IMR-90 (cell line): ENCODE measurements around the gene KMT2A. TPM values are rescaled to one million over a fixed set of nuclear protein-coding genes. Genes with fewer than 3 reads are reported as not detected.

Experiments used
- ATAC-seq: fragments of 200-7000 bp; cut with Tn5 transposase; 2 replicates; pipeline ENCODE4 v1.9.1; 2020; ENCODE audit warnings: low read depth, mild to moderate bottlenecking, moderate library complexity
- BruUV-seq: library from RNA; stranded (reverse); fragments of 400-500 nt; replicated peaks from 2 replicates; lab custom pipeline; 2021; lab: Mats Ljungman, UMichigan
- CTCF ChIA-PET: fragments of 300-600 bp; formaldehyde crosslinking; extraction: SDS; loops from one replicate; lab custom pipeline; 2021; ENCODE audit warnings: antibody characterized with exemption; lab: Yijun Ruan, JAX
- POLR2A ChIA-PET: fragments of 300-600 bp; sonication (Branson Sonifier 250); formaldehyde crosslinking; loops from one replicate; lab custom pipeline; 2022; ENCODE audit warnings: antibody characterized with exemption; ENCODE audit not compliant: unreplicated experiment; lab: Charles Lee
- DNase-seq: peaks from one replicate; pipeline ENCODE4 v3.0.0; 2013
- H2AFZ ChIP-seq: replicated peaks from 2 replicates; pipeline ENCODE3; 2013; ENCODE audit warnings: low read length, mild to moderate bottlenecking; ENCODE audit not compliant: poor library complexity
- H2AK5ac ChIP-seq: 2 replicates; pipeline ENCODE4 v1.6.1; 2013; ENCODE audit warnings: low read depth, low read length, inconsistent platforms
- H2AK9ac ChIP-seq: replicated peaks from 2 replicates; pipeline ENCODE3; 2013; ENCODE audit warnings: mild to moderate bottlenecking, low read depth, low read length, moderate library complexity; ENCODE audit not compliant: poor library complexity
- H2BK120ac ChIP-seq: 2 replicates; pipeline ENCODE4 v1.6.1; 2013; ENCODE audit warnings: low read depth, low read length, inconsistent platforms
- H2BK15ac ChIP-seq: 3 replicates; pipeline ENCODE4 v1.6.1; 2013; ENCODE audit warnings: low read depth, low read length, inconsistent platforms
- H2BK20ac ChIP-seq: 2 replicates; pipeline ENCODE4 v1.6.1; 2013; ENCODE audit warnings: low read depth, mild to moderate bottlenecking, inconsistent platforms, low read length, moderate library complexity
- H2BK5ac ChIP-seq: 2 replicates; pipeline ENCODE4 v1.6.1; 2013; ENCODE audit warnings: mild to moderate bottlenecking, low read depth, low read length, inconsistent platforms; ENCODE audit not compliant: poor library complexity, severe bottlenecking
- H3K14ac ChIP-seq: replicated peaks from 2 replicates; pipeline ENCODE4 v1.6.1; 2013; ENCODE audit warnings: low read depth, low read length, inconsistent platforms
- H3K18ac ChIP-seq: 2 replicates; pipeline ENCODE4 v1.6.1; 2013; ENCODE audit warnings: low read depth, low read length, control low read depth
- H3K23ac ChIP-seq: 2 replicates; pipeline ENCODE4 v1.6.1; 2013; ENCODE audit warnings: low read depth, low read length, inconsistent platforms
- H3K27ac ChIP-seq: 2 replicates; pipeline ENCODE4 v1.5.1; 2013; ENCODE audit warnings: mild to moderate bottlenecking, control low read depth, low read length; ENCODE audit not compliant: insufficient read depth
- H3K27me3 ChIP-seq: 2 replicates; pipeline ENCODE4 v1.6.1; 2013; ENCODE audit warnings: low read length; ENCODE audit not compliant: control insufficient read depth, insufficient read depth
- H3K36me3 ChIP-seq: 2 replicates; pipeline ENCODE4 v1.6.1; 2013; ENCODE audit warnings: low read length, mixed read lengths; ENCODE audit not compliant: control insufficient read depth, insufficient read depth
- H3K4ac ChIP-seq: 2 replicates; pipeline ENCODE4 v1.6.1; 2013; ENCODE audit warnings: low read depth, low read length, inconsistent platforms
- H3K4me1 ChIP-seq: 2 replicates; pipeline ENCODE4 v1.6.1; 2013; ENCODE audit warnings: low read length, mixed read lengths; ENCODE audit not compliant: control insufficient read depth, insufficient read depth
- H3K4me2 ChIP-seq: 2 replicates; pipeline ENCODE4 v1.6.1; 2013; ENCODE audit warnings: low read depth, mild to moderate bottlenecking, control low read depth, low read length, moderate library complexity
- H3K4me3 ChIP-seq: 2 replicates; pipeline ENCODE4 v1.5.1; 2013; ENCODE audit warnings: low read depth, mild to moderate bottlenecking, control low read depth, low read length, moderate library complexity; ENCODE audit not compliant: insufficient read depth
- H3K56ac ChIP-seq: 2 replicates; pipeline ENCODE4 v1.6.1; 2013; ENCODE audit warnings: low read length, inconsistent platforms; ENCODE audit not compliant: insufficient read depth; ENCODE audit errors: extremely low read depth
- H3K79me1 ChIP-seq, 2 experiments: 2 replicates each; pipeline ENCODE4 v1.6.1; 2013; ENCODE audit warnings: low read length in 2 of 2, inconsistent platforms in 1 of 2, low read depth in 1 of 2
- H3K9ac ChIP-seq: 2 replicates; pipeline ENCODE4 v1.6.1; 2013; ENCODE audit warnings: low read depth, low read length, control low read depth
- H3K9me1 ChIP-seq: 2 replicates; pipeline ENCODE4 v1.6.1; 2013; ENCODE audit warnings: low read length, inconsistent platforms; ENCODE audit not compliant: insufficient read depth
- H3K9me3 ChIP-seq: 2 replicates; pipeline ENCODE4 v1.6.1; 2013; ENCODE audit warnings: low read length; ENCODE audit not compliant: control insufficient read depth, insufficient read depth
- H4K20me1 ChIP-seq: 2 replicates; pipeline ENCODE4 v1.6.1; 2013; ENCODE audit warnings: low read length, inconsistent platforms; ENCODE audit not compliant: insufficient read depth
- H4K5ac ChIP-seq: 2 replicates; pipeline ENCODE4 v1.6.1; 2013; ENCODE audit warnings: mild to moderate bottlenecking, low read depth, low read length, control low read depth
- H4K8ac ChIP-seq, 2 experiments: 2 replicates each; pipeline ENCODE4 v1.6.1; 2013; ENCODE audit warnings: low read depth in 2 of 2, low read length in 2 of 2, control low read depth in 1 of 2, inconsistent platforms in 1 of 2
- H4K91ac ChIP-seq: 2 replicates; pipeline ENCODE4 v1.6.1; 2013; ENCODE audit warnings: low read depth, low read length, inconsistent platforms; ENCODE audit not compliant: insufficient read depth
- CEBPB ChIP-seq: IDR thresholded peaks from 2 replicates; pipeline ENCODE4 v1.6.1; 2012; ENCODE audit warnings: low read depth, low read length, improper control_type of control experiment
- CHD1 ChIP-seq: IDR thresholded peaks from 2 replicates; pipeline ENCODE4 v1.6.1; 2012; ENCODE audit warnings: low read depth, low read length, improper control_type of control experiment
- FOS ChIP-seq: fragments of 150-350 bp; IDR thresholded peaks from 2 replicates; pipeline ENCODE4 v1.6.1; 2016; ENCODE audit warnings: low read depth, low read length
- MAZ ChIP-seq: IDR thresholded peaks from 2 replicates; pipeline ENCODE4 v1.6.1; 2012; ENCODE audit warnings: low read depth, mild to moderate bottlenecking, low read length, improper control_type of control experiment, moderate library complexity, borderline replicate concordance
- RAD21 ChIP-seq: IDR thresholded peaks from 2 replicates; pipeline ENCODE4 v1.6.1; 2012; ENCODE audit warnings: low read length, improper control_type of control experiment
- WGBS, 2 experiments: methylation state at CpG; one replicate each; pipeline versions ENCODE4 v1.1.5 to v1.1.7; 2013; ENCODE audit warnings: missing lambda C conversion rate in 2 of 2; ENCODE audit not compliant: insufficient read length in 1 of 2; ENCODE audit errors: extremely low coverage in 2 of 2; 5-methylcytosine and 5-hydroxymethylcytosine counted together
- dilution Hi-C: fragments of 300-500 bp; cut with HindIII; formaldehyde crosslinking; loops from one replicate; pipeline ENCODE4 v1.14.3; 2018; ENCODE audit warnings: low sequenced_read_pairs; ENCODE audit not compliant: unreplicated experiment
- in situ Hi-C: fragments of 300-500 bp; cut with MboI; formaldehyde crosslinking; loops from 3 replicates; pipeline ENCODE4 v1.14.3; 2019; ENCODE audit warnings: low sequenced_read_pairs, inconsistent platforms, mixed read lengths
- intact Hi-C: fragments of 100-400 bp; cut with micrococcal nuclease; formaldehyde crosslinking; loops from 2 replicates; pipeline ENCODE4 v1.10.0; 2022
- polyA plus RNA-seq, 3 experiments: library from polyadenylated mRNA; depleted of rRNA; stranded (reverse); fragments of >200 nt; gene quantifications; 2 replicates each; pipeline ENCODE4 v1.2.3, GENCODE V29; 2012; ENCODE audit warnings: low replicate concordance in 1 of 3
- total RNA-seq: library from RNA; depleted of rRNA; stranded (reverse); fragments of >200 nt; gene quantifications from 2 replicates; pipeline ENCODE4 v1.2.3, GENCODE V29; 2012
- TF ChIP-seq, protein P1 (sequence below): conservative IDR thresholded peaks from 2 replicates; pipeline ENCODE4 v1.5.1; 2012; ENCODE audit warnings: mild to moderate bottlenecking, low read depth, low read length, improper control_type of control experiment
- TF ChIP-seq, protein P2 (sequence below): fragments of 150-350 bp; IDR thresholded peaks from 2 replicates; pipeline ENCODE4 v1.6.1; 2017; ENCODE audit warnings: mild to moderate bottlenecking, antibody characterized with exemption, low read length, low read depth

Gene KMT2A
- total and polyA plus RNA-seq, 2 of the 4 experiments (the other 2 are of a cell fraction): 18.2 to 21.1 TPM

GRCh38 chr11:118527109-118527508 is 90.8 kb downstream of the KMT2A start, which contains the start of gene TTC36 (continued):
- TF ChIP-seq, protein P1, sequence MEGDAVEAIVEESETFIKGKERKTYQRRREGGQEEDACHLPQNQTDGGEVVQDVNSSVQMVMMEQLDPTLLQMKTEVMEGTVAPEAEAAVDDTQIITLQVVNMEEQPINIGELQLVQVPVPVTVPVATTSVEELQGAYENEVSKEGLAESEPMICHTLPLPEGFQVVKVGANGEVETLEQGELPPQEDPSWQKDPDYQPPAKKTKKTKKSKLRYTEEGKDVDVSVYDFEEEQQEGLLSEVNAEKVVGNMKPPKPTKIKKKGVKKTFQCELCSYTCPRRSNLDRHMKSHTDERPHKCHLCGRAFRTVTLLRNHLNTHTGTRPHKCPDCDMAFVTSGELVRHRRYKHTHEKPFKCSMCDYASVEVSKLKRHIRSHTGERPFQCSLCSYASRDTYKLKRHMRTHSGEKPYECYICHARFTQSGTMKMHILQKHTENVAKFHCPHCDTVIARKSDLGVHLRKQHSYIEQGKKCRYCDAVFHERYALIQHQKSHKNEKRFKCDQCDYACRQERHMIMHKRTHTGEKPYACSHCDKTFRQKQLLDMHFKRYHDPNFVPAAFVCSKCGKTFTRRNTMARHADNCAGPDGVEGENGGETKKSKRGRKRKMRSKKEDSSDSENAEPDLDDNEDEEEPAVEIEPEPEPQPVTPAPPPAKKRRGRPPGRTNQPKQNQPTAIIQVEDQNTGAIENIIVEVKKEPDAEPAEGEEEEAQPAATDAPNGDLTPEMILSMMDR: no peak

DNA sequence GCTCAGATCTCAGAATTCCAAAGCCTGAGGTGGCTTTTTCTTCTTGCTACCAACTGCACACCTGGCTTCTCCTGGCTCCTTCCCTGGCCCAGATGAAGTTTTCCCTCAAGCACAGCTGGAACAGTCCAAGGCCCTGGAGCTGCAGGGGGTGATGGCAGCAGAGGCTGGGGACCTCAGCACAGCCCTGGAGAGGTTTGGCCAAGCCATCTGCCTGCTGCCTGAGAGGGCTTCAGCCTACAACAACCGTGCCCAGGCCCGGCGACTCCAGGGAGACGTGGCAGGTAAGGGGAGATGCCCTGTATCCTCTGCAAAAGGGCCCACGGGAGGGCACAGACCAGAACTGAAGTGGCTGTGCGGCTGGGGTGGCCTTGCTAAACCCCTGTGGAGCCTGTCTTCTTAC is 92.2 kb downstream of the KMT2A start:
- H2AK9ac ChIP-seq: no peak overlapping the region
- no peak overlapping the region for H3K4ac ChIP-seq
- no peak overlapping the region for H3K18ac ChIP-seq
- H2AK5ac ChIP-seq: no peak overlapping the region
- ATAC-seq (no peak), DNase-seq (no peak)
- H3K4me3 ChIP-seq: no peak overlapping the region
- no peak overlapping the region for H2BK20ac ChIP-seq
- no peak overlapping the region for H3K23ac ChIP-seq
- no peaks in the 10 kb centered on the region for H3K9me1 ChIP-seq
- intact Hi-C loops: no loop called here
- H4K91ac ChIP-seq: no peak overlapping the region
- ChIA-PET CTCF (no interaction called here), POLR2A (no interaction called here)
- no peak overlapping the region for H3K4me2 ChIP-seq
- no peak overlapping the region for H4K8ac ChIP-seq
- WGBS, 2 experiments: 93% methylated on average over 4 of the region's 6 CpGs; no CpG with 5 or more reads in 1 of the 2 experiments
- H2BK120ac ChIP-seq: no peak overlapping the region
- peaks cover 2% of the 10 kb centered on the region; the same call in 1 of the 2 replicates for H3K4me1 ChIP-seq
- no TSS peak for BruUV-seq
- no peak overlapping the region for H4K5ac ChIP-seq
- H2AFZ ChIP-seq: no peak overlapping the region
- H2BK15ac ChIP-seq: no peak overlapping the region
- H3K14ac ChIP-seq: no peak overlapping the region
- H3K9me3 ChIP-seq: no peaks in the 10 kb centered on the region
- H3K56ac ChIP-seq: no peak overlapping the region
- H3K27ac ChIP-seq: no peak overlapping the region
- H3K27me3 ChIP-seq: no peaks in the 10 kb centered on the region
- in situ Hi-C loops: no loop called here
- TF ChIP-seq CHD1 (no peak), CEBPB (no peak), MAZ (no peak), FOS (no peak), RAD21 (no peak)
- TF ChIP-seq, protein P2, sequence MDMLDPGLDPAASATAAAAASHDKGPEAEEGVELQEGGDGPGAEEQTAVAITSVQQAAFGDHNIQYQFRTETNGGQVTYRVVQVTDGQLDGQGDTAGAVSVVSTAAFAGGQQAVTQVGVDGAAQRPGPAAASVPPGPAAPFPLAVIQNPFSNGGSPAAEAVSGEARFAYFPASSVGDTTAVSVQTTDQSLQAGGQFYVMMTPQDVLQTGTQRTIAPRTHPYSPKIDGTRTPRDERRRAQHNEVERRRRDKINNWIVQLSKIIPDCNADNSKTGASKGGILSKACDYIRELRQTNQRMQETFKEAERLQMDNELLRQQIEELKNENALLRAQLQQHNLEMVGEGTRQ: no peak
- TF ChIP-seq, protein P1: no peak
- H3K9ac ChIP-seq: no peak overlapping the region
- peaks cover 15% of the 10 kb centered on the region for H3K36me3 ChIP-seq
- H2BK5ac ChIP-seq: no peak overlapping the region
- dilution Hi-C loops: no loop called here
- H3K79me1 ChIP-seq: peaks cover 0 to 24% of the 10 kb centered on the region in 2 experiments; a peak in 3 of 4 replicates
- H4K20me1 ChIP-seq: no peaks in the 10 kb centered on the region
